PC-3 (cell line): ENCODE data around the gene FRMD5.

Experiments
- EZH2 ChIP-seq: fragments of 300-600 bp; sonication (generic); IDR thresholded peaks from one replicate; pipeline ENCODE4 v1.6.1; 2017; ENCODE audit warnings: antibody characterized with exemption, mild to moderate bottlenecking, low read length; ENCODE audit not compliant: unreplicated experiment
- TF ChIP-seq, protein P1 (sequence below): fragments of 300-600 bp; sonication (generic); conservative IDR thresholded peaks from 2 replicates; pipeline ENCODE4 v1.5.1; 2017; ENCODE audit warnings: antibody characterized with exemption, low read depth, mild to moderate bottlenecking, low read length

DNA sequence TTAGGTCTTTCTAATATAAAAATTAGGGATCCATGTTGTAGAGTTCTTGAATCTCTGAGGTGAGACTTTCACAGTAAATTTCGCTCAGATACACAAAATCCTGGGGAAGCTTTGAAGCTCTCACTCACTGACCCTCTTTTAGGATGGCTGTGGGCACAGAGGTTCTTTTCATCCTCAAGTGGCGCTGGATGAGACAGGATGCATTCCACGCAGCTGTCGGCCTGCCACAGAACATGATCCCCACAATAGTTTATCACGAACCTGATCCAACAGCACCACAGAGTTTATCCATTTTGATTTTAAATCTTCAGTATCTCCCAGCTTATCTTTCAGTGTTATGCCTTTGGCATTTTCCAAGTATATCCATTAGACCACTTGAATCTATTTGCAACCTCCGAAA, 276.4 kb downstream of the FRMD5 start:
- TF ChIP-seq, protein P1, sequence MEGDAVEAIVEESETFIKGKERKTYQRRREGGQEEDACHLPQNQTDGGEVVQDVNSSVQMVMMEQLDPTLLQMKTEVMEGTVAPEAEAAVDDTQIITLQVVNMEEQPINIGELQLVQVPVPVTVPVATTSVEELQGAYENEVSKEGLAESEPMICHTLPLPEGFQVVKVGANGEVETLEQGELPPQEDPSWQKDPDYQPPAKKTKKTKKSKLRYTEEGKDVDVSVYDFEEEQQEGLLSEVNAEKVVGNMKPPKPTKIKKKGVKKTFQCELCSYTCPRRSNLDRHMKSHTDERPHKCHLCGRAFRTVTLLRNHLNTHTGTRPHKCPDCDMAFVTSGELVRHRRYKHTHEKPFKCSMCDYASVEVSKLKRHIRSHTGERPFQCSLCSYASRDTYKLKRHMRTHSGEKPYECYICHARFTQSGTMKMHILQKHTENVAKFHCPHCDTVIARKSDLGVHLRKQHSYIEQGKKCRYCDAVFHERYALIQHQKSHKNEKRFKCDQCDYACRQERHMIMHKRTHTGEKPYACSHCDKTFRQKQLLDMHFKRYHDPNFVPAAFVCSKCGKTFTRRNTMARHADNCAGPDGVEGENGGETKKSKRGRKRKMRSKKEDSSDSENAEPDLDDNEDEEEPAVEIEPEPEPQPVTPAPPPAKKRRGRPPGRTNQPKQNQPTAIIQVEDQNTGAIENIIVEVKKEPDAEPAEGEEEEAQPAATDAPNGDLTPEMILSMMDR = no peak
- no peak for TF ChIP-seq EZH2
